Measurements from ENCODE around the gene KIRREL3. TPM values are rescaled to one million over a fixed set of nuclear protein-coding genes. Genes with fewer than 3 reads are reported as not detected.

The KIRREL3 gene
- total and polyA plus RNA-seq, 2 of the 8 experiments (the other 6 are each of a cell fraction or from before 2014, with no cell fraction given): 0.29 to 0.32 TPM

DNA sequence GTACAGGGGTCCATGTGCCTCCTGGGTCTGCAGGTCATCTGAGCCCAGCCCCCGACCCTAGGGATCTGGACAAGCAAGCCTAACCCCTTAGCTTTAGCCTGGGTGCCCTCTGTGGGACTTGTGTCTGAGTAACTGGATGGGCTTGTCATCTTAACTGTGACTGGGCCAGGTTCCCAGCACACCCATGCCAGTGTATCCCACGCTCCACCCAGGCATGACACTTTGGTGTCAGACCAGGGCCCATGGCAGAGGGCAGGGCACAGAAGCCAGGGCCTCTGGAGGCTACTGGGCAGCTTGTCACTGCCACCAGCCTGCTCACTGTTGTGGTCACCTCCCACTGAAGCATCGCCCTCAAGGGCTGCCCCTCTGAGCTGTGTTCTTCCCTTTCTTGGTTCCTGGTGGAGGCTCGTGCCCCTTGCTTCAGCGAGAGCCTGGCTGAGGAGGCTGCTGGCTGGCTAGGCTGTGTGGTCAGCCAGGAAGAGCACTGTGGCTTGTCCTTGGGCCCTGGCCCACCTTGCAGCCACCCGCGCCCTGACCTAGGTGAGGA, 564.3 kb downstream of the KIRREL3 start:
- no peak overlapping the region for H3K56ac ChIP-seq (replicated peaks; ENCODE audit: insufficient read length, low read depth, low read length)
- H3K4ac ChIP-seq (replicated peaks; ENCODE audit: insufficient read length, low read depth, low read length): no peak overlapping the region
- no peaks in the 10 kb centered on the region for H3K27me3 ChIP-seq (replicated peaks in 1 of 4; ENCODE audit: control insufficient read depth in 3 of 4, extremely low read depth in 1 of 4, insufficient read depth in 3 of 4, low read length in 3 of 4)
- H2BK15ac ChIP-seq (ENCODE audit: low read length): peak overlapping the region; percentile 84; the same call in 1 of the 2 replicates
- no peak overlapping the region for H2BK5ac ChIP-seq (ENCODE audit: low read depth, low read length)
- no peak for DNase-seq (ENCODE audit: low read depth in 1 of 2, low spot score in 2 of 2)
- H2BK120ac ChIP-seq (replicated peaks; ENCODE audit: low read depth, low read length): no peak overlapping the region
- H3K9me3 ChIP-seq (ENCODE audit: insufficient read depth in 2 of 2, low read depth in 1 of 2, low read length in 1 of 2): no peaks in the 10 kb centered on the region
- peak overlapping the region; percentile 31; the same call in 1 of the 2 replicates for H4K8ac ChIP-seq (ENCODE audit: extremely low read depth, insufficient read depth, low read length)
- H2BK12ac ChIP-seq (ENCODE audit: low read depth, low read length): peak overlapping the region; percentile 68; the same call in 1 of the 2 replicates
- H3K4me1 ChIP-seq (replicated peaks in 1 of 4; ENCODE audit: control insufficient read depth in 3 of 4, insufficient read depth in 4 of 4, low read length in 3 of 4): peaks cover 3 to 18% (median 10%) of the 10 kb centered on the region in 4 experiments; a peak in 6 of 7 replicates
- no peak overlapping the region for H3K9ac ChIP-seq (replicated peaks in 1 of 4; ENCODE audit: extremely low read depth in 1 of 4, low read depth in 3 of 4, low read length in 3 of 4)
- H3K14ac ChIP-seq (ENCODE audit: insufficient read length): no peak overlapping the region
- H2AFZ ChIP-seq (ENCODE audit: low read length): no peak overlapping the region
- H3K36me3 ChIP-seq (ENCODE audit: control insufficient read depth in 2 of 4, insufficient read depth in 4 of 4, low read length in 3 of 4): no peaks in the 10 kb centered on the region
- H3K4me2 ChIP-seq (ENCODE audit: insufficient read depth in 1 of 2, low read depth in 2 of 2, low read length in 2 of 2): no peak overlapping the region
- H3K79me1 ChIP-seq (ENCODE audit: low read depth, low read length): peaks cover 2% of the 10 kb centered on the region; the same call in 1 of the 2 replicates
- H3K23me2 ChIP-seq (ENCODE audit: low read depth, low read length): 0 out of 2 replicates have a peak, but pooled peaks cover 3% of the 10 kb centered on the region
- POLR2A ChIA-PET (ENCODE audit: partially characterized antibody): interaction anchor here (1.1 to 1.2 kb wide), 2 partner anchors 13 to 156 kb away, joined by 3 read pairs; no protein-coding TSS in a partner anchor
- CTCF ChIA-PET (ENCODE audit: partially characterized antibody): interaction anchor here (0.7 to 6.5 kb wide), 5 partner anchors 10 to 125 kb away, joined by 3 to 31 read pairs (median 3); no protein-coding TSS in a partner anchor
- H3K4me3 ChIP-seq (ENCODE audit: extremely low read depth in 1 of 4, insufficient read depth in 2 of 4, low read depth in 3 of 4, low read length in 4 of 4): no peak overlapping the region
- H3K79me2 ChIP-seq (ENCODE audit: control insufficient read depth in 1 of 2, insufficient read depth in 2 of 2, low read length in 2 of 2): no peaks in the 10 kb centered on the region; a peak in 1 of 4 replicates
- H4K91ac ChIP-seq (replicated peaks; ENCODE audit: insufficient read length, low read length): no peak overlapping the region
- H2AK5ac ChIP-seq (ENCODE audit: low read depth, low read length): no peak overlapping the region
- no peak overlapping the region for H3K23ac ChIP-seq (ENCODE audit: insufficient read length)
- H4K5ac ChIP-seq (ENCODE audit: insufficient read length, low read depth, low read length): no peak overlapping the region
- no peak overlapping the region for H3K27ac ChIP-seq (ENCODE audit: low read depth, low read length)
- no peak for TF ChIP-seq GTF2F1 (IDR thresholded peaks at IDR 0.05; ENCODE audit: borderline replicate concordance, low read depth, low read length)
- TF ChIP-seq SUZ12 (IDR thresholded peaks at IDR 0.05; ENCODE audit: low read length): no peak
- TF ChIP-seq NANOG (IDR thresholded peaks at IDR 0.05; ENCODE audit: insufficient read depth, low read depth, low read length, poor library complexity, severe bottlenecking): no peak
- TF ChIP-seq FOSL1 (IDR thresholded peaks at IDR 0.05; ENCODE audit: insufficient read depth, low read depth, low read length): no peak
- TF ChIP-seq, protein P1, sequence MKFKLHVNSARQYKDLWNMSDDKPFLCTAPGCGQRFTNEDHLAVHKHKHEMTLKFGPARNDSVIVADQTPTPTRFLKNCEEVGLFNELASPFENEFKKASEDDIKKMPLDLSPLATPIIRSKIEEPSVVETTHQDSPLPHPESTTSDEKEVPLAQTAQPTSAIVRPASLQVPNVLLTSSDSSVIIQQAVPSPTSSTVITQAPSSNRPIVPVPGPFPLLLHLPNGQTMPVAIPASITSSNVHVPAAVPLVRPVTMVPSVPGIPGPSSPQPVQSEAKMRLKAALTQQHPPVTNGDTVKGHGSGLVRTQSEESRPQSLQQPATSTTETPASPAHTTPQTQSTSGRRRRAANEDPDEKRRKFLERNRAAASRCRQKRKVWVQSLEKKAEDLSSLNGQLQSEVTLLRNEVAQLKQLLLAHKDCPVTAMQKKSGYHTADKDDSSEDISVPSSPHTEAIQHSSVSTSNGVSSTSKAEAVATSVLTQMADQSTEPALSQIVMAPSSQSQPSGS (IDR thresholded peaks at IDR 0.05; ENCODE audit: low read length): no peak
- no peak for TF ChIP-seq BACH1 (IDR thresholded peaks at IDR 0.05; ENCODE audit: low read length)
- TF ChIP-seq CBX8 (IDR thresholded peaks at IDR 0.05; ENCODE audit: borderline replicate concordance, low read depth, low read length): no peak
- no peak for TF ChIP-seq TAF1 (IDR thresholded peaks at IDR 0.05; ENCODE audit: low read depth, low read length)
- no peak for TF ChIP-seq CHD2 (IDR thresholded peaks at IDR 0.05; ENCODE audit: low read length)
- TF ChIP-seq RFX5 (IDR thresholded peaks at IDR 0.05; ENCODE audit: borderline replicate concordance, low read depth, low read length): no peak
- H3K18ac ChIP-seq (ENCODE audit: extremely low read depth, low read length): no peak overlapping the region
- H4K20me1 ChIP-seq (replicated peaks in 1 of 2; ENCODE audit: control insufficient read depth in 1 of 2, insufficient read depth in 2 of 2, low read length in 2 of 2): peaks cover 0 to 5% of the 10 kb centered on the region in 2 experiments
- WGBS, 2 experiments (ENCODE audit: extremely low coverage in 1 of 2, insufficient coverage in 1 of 2, insufficient read length in 1 of 2, insufficient replicate concordance in 2 of 2, low coverage in 1 of 2, low lambda C conversion rate in 2 of 2, missing lambda C conversion rate in 1 of 2): 93% methylated on average over 7 of the region's 7 CpGs; no CpG with 5 or more reads in 1 of the 2 experiments
- FAIRE-seq: no peak
- H2BK20ac ChIP-seq (ENCODE audit: low read length): no peak overlapping the region

Measured in H1 (cell line).